T-cell (primary cell): Measurements from ENCODE around the gene HES1. TPM values are rescaled to one million over a fixed set of nuclear protein-coding genes. Genes with fewer than 3 reads are reported as not detected.

ENCODE experiments used
- ATAC-seq, 4 experiments: fragments of 200-7000 bp in 3 of 4; fragments of 150-1000 bp in 1 of 4; cut with Tn5 transposase; replicated peaks in 1 of 4; 1 replicate in 3 of 4; 2 replicates in 1 of 4; pipeline ENCODE4 v1.10.0; 2021; ENCODE audit warnings: moderate library complexity in 3 of 4, mild to moderate bottlenecking in 2 of 4, moderate number of reproducible peaks in 1 of 4
- CTCF ChIA-PET, 2 donors: fragments of 300-600 bp; sonication (Branson Sonifier 250); formaldehyde crosslinking; loops; one replicate each; lab custom pipeline; 2022; ENCODE audit warnings: antibody characterized with exemption in 2 of 2; lab: Charles Lee
- POLR2A ChIA-PET, 2 donors: fragments of 300-600 bp; sonication (Branson Sonifier 250); formaldehyde crosslinking; loops; one replicate each; lab custom pipeline; 2022; ENCODE audit warnings: antibody characterized with exemption in 2 of 2; lab: Charles Lee
- DNase-seq, 35 experiments: peaks; one replicate each; pipeline versions ENCODE4 v3.0.0 to v3.0.0-alpha.2; 2013 to 2023
- H3K27ac ChIP-seq: one replicate; pipeline ENCODE4 v1.5.1; 2013; ENCODE audit warnings: low read length
- H3K27me3 ChIP-seq, 2 experiments: replicated peaks in 1 of 2; 1 replicate in 1 of 2; 2 replicates in 1 of 2; pipeline versions ENCODE4 v1.6.1 to v1.7.0; 2013; ENCODE audit warnings: low read length in 1 of 2, mixed read lengths in 1 of 2; ENCODE audit not compliant: control insufficient read depth in 2 of 2, insufficient read depth in 2 of 2; ENCODE audit errors: extremely low read depth in 1 of 2
- H3K36me3 ChIP-seq, 2 donors: 1 replicate in 1 of 2; 2 replicates in 1 of 2; pipeline versions ENCODE4 v1.6.1 to v1.7.0; 2013; ENCODE audit warnings: low read length in 1 of 2; ENCODE audit not compliant: control insufficient read depth in 2 of 2, insufficient read depth in 1 of 2; ENCODE audit errors: extremely low read depth in 1 of 2
- H3K4me1 ChIP-seq, 2 experiments: 1 replicate in 1 of 2; 2 replicates in 1 of 2; pipeline versions ENCODE4 v1.6.1 to v1.7.0; 2013; ENCODE audit warnings: low read length in 2 of 2, mixed read lengths in 1 of 2; ENCODE audit not compliant: insufficient read depth in 2 of 2, control insufficient read depth in 1 of 2; ENCODE audit errors: extremely low read depth in 1 of 2
- H3K4me3 ChIP-seq, 2 donors: 1 replicate in 1 of 2; 2 replicates in 1 of 2; pipeline versions ENCODE4 v1.5.1 to v1.7.0; 2013; ENCODE audit warnings: mild to moderate bottlenecking in 2 of 2, low read length in 1 of 2, moderate library complexity in 1 of 2; ENCODE audit not compliant: control insufficient read depth in 1 of 2; ENCODE audit errors: extremely low read depth in 1 of 2
- H3K9me3 ChIP-seq: 2 replicates; pipeline ENCODE4 v1.7.0; 2013
- H3K27ac Mint-ChIP-seq, 2 donors: one replicate each; pipeline ENCODE4 v1.8.0; 2020 to 2021; ENCODE audit warnings: mild to moderate bottlenecking in 2 of 2, mixed read lengths in 2 of 2
- H3K27me3 Mint-ChIP-seq, 2 donors: one replicate each; pipeline ENCODE4 v1.8.0; 2021 to 2022; ENCODE audit warnings: mixed read lengths in 2 of 2
- H3K36me3 Mint-ChIP-seq: one replicate; pipeline ENCODE4 v1.8.0; 2021; ENCODE audit warnings: mixed read lengths
- H3K4me1 Mint-ChIP-seq, 3 donors: one replicate each; pipeline ENCODE4 v1.8.0; 2020 to 2022; ENCODE audit warnings: mixed read lengths in 3 of 3, mild to moderate bottlenecking in 1 of 3
- H3K4me3 Mint-ChIP-seq, 3 donors: one replicate each; pipeline ENCODE4 v1.8.0; 2020 to 2022; ENCODE audit warnings: mild to moderate bottlenecking in 3 of 3, mixed read lengths in 3 of 3, moderate library complexity in 3 of 3
- H3K9me3 Mint-ChIP-seq, 3 donors: one replicate each; pipeline ENCODE4 v1.8.0; 2020 to 2022; ENCODE audit warnings: mixed read lengths in 3 of 3
- WGBS: methylation state at CpG from one replicate; pipeline ENCODE4 v1.1.5; 2013; ENCODE audit warnings: missing lambda C conversion rate; ENCODE audit not compliant: insufficient coverage; 5-methylcytosine and 5-hydroxymethylcytosine counted together
- total RNA-seq, 35 experiments: library from RNA in 6 of 35; stranded (reverse) in 6 of 35; fragments of 120-200 nt in 1 of 35; gene quantifications; one replicate each; pipeline versions ENCODE4 v1.2.1 to v1.2.4 and lab custom pipeline; 2013 to 2026

HES1 gene
- total RNA-seq, 5 donors from 2014 or later (not counting 1 experiment from before 2014, with no cell fraction given): 0.35 to 1.1 (median 0.46) TPM

DNA sequence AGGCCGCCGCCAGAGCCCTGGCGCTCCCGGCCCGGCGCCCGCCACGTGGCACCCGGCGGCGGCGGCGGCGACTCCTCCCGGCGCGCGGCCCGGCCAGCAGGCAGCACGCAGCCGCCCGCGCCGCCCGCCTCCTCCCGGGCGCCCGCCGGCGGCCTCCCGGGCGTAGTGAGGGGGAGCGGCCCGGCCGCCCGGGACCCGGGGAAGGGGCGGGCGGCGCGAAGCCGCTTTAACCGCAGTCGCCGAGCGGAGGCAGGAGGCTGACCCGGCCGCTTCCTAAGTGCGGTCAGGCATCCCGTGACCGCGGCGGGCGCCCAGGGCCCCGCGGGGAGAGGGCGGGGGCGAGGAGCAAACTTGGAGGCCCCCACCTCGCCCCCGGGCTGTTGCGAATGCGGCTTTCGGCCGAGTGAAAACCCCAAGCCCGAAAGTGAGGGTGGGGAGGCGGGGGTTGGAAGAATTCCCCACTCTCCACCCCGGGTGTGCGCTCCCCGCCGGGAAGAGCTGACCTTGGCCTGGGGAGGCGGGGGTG is 1.7 kb upstream of the HES1 start:
- peaks cover 44 to 56% (median 53%) of the 10 kb centered on the region in 3 donors for H3K4me1 Mint-ChIP-seq

GRCh38 chr3:194134757-194135515 is 1.0 kb upstream of the HES1 start:
- no peak overlapping the region for H3K27ac ChIP-seq
- peak overlapping the region; percentile 52 to 66 for H3K4me3 ChIP-seq
- H3K27me3 ChIP-seq: peaks cover 2 to 73% of the 10 kb centered on the region in 2 experiments
- H3K36me3 ChIP-seq: no peaks in the 10 kb centered on the region
- Mint-ChIP-seq H3K9me3 (no peaks in the 10 kb centered on the region), H3K27me3 (peaks cover 34 to 71% of the 10 kb centered on the region in 2 donors), H3K4me3 (peak overlapping the region; percentile 80 to 91 (median 84)), H3K36me3 (no peaks in the 10 kb centered on the region), H3K4me1 (peaks cover 44 to 57% (median 56%) of the 10 kb centered on the region in 3 donors), H3K27ac (peak overlapping the region; percentile 39 to 74)
- under 1% methylated on average over 50 of the region's 68 CpGs for WGBS
- ATAC-seq (peak; percentile 66 to 75 (median 72)), DNase-seq (peak; percentile 59 to 87 (median 74))
- no peaks in the 10 kb centered on the region for H3K9me3 ChIP-seq
- H3K4me1 ChIP-seq: peaks cover 33 to 55% of the 10 kb centered on the region in 2 experiments
- CTCF ChIA-PET: no interaction called here
- POLR2A ChIA-PET: no interaction called here

More for the DNA sequence above, 1.7 kb upstream of the HES1 start:
- Mint-ChIP-seq H3K27me3 (peaks cover 33 to 68% of the 10 kb centered on the region in 2 donors), H3K36me3 (no peaks in the 10 kb centered on the region), H3K4me3 (peak overlapping the region in 1 of 3 donors; percentile 91), H3K9me3 (no peaks in the 10 kb centered on the region), H3K27ac (no peak overlapping the region)
- POLR2A ChIA-PET: no interaction called here
- H3K36me3 ChIP-seq: no peaks in the 10 kb centered on the region
- CTCF ChIA-PET: interaction anchor here in 1 of 2 donors (0.6 kb wide), 1 partner anchor 30 kb away, joined by 3 read pairs; no protein-coding TSS in a partner anchor
- peaks cover 33 to 55% of the 10 kb centered on the region in 2 experiments for H3K4me1 ChIP-seq
- 0% methylated on average over 56 of the region's 71 CpGs for WGBS
- peaks cover 2 to 75% of the 10 kb centered on the region in 2 experiments for H3K27me3 ChIP-seq
- H3K27ac ChIP-seq: no peak overlapping the region
- DNase-seq (peak in 9 of 35 experiments; percentile 7 to 55 (median 25)), ATAC-seq (peak; percentile 3 to 34 (median 18))
- H3K4me3 ChIP-seq: peak overlapping the region; percentile 52 to 66
- no peaks in the 10 kb centered on the region for H3K9me3 ChIP-seq

DNA sequence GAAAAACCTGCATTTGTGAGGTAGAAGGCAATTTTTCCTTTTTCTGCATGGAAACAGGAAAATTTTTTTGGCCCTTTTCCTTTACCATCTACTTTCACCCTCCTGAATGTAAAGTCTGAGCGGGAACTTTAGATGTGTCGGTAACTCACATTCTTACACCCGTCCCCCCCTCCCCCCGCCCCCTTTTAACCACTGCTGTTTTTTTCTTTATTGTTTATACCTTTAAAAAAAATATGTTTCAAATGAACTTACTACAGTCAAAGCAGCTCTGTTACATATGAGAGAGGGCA is 487 bp upstream of the HES1 start:
- H3K9me3 Mint-ChIP-seq: no peaks in the 10 kb centered on the region
- ChIA-PET POLR2A (interaction anchor here in 1 of 2 donors (0.6 kb wide), 1 partner anchor 88 kb away, joined by 12 read pairs; no protein-coding TSS in a partner anchor), CTCF (no interaction called here)

GRCh38 chr3:194136519-194137007 is 615 bp downstream of the HES1 start:
- H3K4me3 ChIP-seq: peak overlapping the region; percentile 39 to 87
- peaks cover 24 to 59% of the 10 kb centered on the region in 2 donors for H3K27me3 Mint-ChIP-seq
- H3K9me3 Mint-ChIP-seq: no peaks in the 10 kb centered on the region
- 0% methylated on average over 14 of the region's 17 CpGs for WGBS
- H3K27me3 ChIP-seq: peaks cover 2 to 71% of the 10 kb centered on the region in 2 experiments
- H3K4me1 Mint-ChIP-seq: peaks cover 39 to 54% (median 45%) of the 10 kb centered on the region in 3 donors
- no peaks in the 10 kb centered on the region for H3K9me3 ChIP-seq
- H3K36me3 ChIP-seq: no peaks in the 10 kb centered on the region
- H3K27ac Mint-ChIP-seq: peak overlapping the region in 1 of 2 donors; percentile 39
- peak overlapping the region; percentile 74 to 91 (median 80) for H3K4me3 Mint-ChIP-seq
- no peak overlapping the region for H3K27ac ChIP-seq
- ATAC-seq (no peak), DNase-seq (no peak)
- no peaks in the 10 kb centered on the region for H3K36me3 Mint-ChIP-seq
- H3K4me1 ChIP-seq: peaks cover 34 to 53% of the 10 kb centered on the region in 2 experiments
- ChIA-PET CTCF (interaction anchor here in 1 of 2 donors (1.5 kb wide), 1 partner anchor 179 kb away, joined by 4 read pairs; no protein-coding TSS in a partner anchor), POLR2A (interaction anchor here in 1 of 2 donors (0.6 to 0.7 kb wide), 2 partner anchors 9 to 45 kb away, joined by 3 read pairs; no protein-coding TSS in a partner anchor)

More for the DNA sequence above, 487 bp upstream of the HES1 start:
- WGBS: no CpG with 5 or more reads among the region's 4 CpGs
- Mint-ChIP-seq H3K4me1 (peaks cover 44 to 60% (median 56%) of the 10 kb centered on the region in 3 donors), H3K4me3 (peak overlapping the region; percentile 74 to 91 (median 80)), H3K36me3 (no peaks in the 10 kb centered on the region), H3K27ac (no peak overlapping the region), H3K27me3 (peaks cover 32 to 70% of the 10 kb centered on the region in 2 donors)
- DNase-seq (no peak), ATAC-seq (no peak)
- Histone ChIP-seq H3K4me1 (peaks cover 33 to 56% of the 10 kb centered on the region in 2 experiments), H3K27ac (no peak overlapping the region), H3K4me3 (peak overlapping the region in 1 of 2 donors; percentile 87), H3K36me3 (no peaks in the 10 kb centered on the region), H3K27me3 (peaks cover 2 to 74% of the 10 kb centered on the region in 2 experiments), H3K9me3 (no peaks in the 10 kb centered on the region)

- Histone ChIP-seq H3K9me3 (no peaks in the 10 kb centered on the region), H3K4me1 (peaks cover 34 to 56% of the 10 kb centered on the region in 2 experiments), H3K4me3 (peak overlapping the region; percentile 39 to 87), H3K27ac (no peak overlapping the region), H3K36me3 (no peaks in the 10 kb centered on the region), H3K27me3 (peaks cover 2 to 72% of the 10 kb centered on the region in 2 experiments)
- ChIA-PET POLR2A (no interaction called here), CTCF (interaction anchor here in 1 of 2 donors (1.1 to 1.5 kb wide), 2 partner anchors 14 to 179 kb away, joined by 3 to 4 read pairs; no protein-coding TSS in a partner anchor)
- Mint-ChIP-seq H3K4me1 (peaks cover 39 to 53% (median 44%) of the 10 kb centered on the region in 3 donors), H3K4me3 (peak overlapping the region; percentile 74 to 91 (median 80)), H3K27ac (peak overlapping the region in 1 of 2 donors; percentile 39), H3K27me3 (peaks cover 20 to 59% of the 10 kb centered on the region in 2 donors), H3K9me3 (no peaks in the 10 kb centered on the region), H3K36me3 (no peaks in the 10 kb centered on the region)
- under 1% methylated on average over 32 of the region's 34 CpGs for WGBS
- ATAC-seq (no peak), DNase-seq (peak in 14 of 35 experiments; percentile 12 to 54 (median 22))
These were observed 1.1 kb downstream of the HES1 start for GRCh38 chr3:194137008-194137505.
